K562 (cell line): Measurements from ENCODE around the gene FLAD1. TPM values are rescaled to one million over a fixed set of nuclear protein-coding genes. Genes with fewer than 3 reads are reported as not detected.

Experiments used
- CBX5 ChIP-seq: IDR thresholded peaks from 2 replicates; pipeline ENCODE4 v1.6.1; 2014; ENCODE audit warnings: low read depth, borderline replicate concordance
- GTF2E2 ChIP-seq: fragments of 200-800 bp; sonication (Bioruptor generic); IDR thresholded peaks from 2 replicates; pipeline ENCODE4 v1.6.1; 2016; ENCODE audit warnings: missing genetic modification characterization, missing compliant biosample characterization
- GTF3C2 ChIP-seq: IDR thresholded peaks from 3 replicates; pipeline ENCODE4 v1.6.1; 2011; ENCODE audit warnings: borderline replicate concordance, mild to moderate bottlenecking, moderate library complexity; ENCODE audit not compliant: insufficient read length; ENCODE audit errors: extremely low read depth
- MCM5 ChIP-seq: fragments of 450-650 bp; IDR thresholded peaks from 2 replicates; pipeline ENCODE4 v1.6.1; 2016; ENCODE audit warnings: low read depth
- MXI1 ChIP-seq: IDR thresholded peaks from 2 replicates; pipeline ENCODE4 v1.6.1; 2011; ENCODE audit warnings: low read depth, mild to moderate bottlenecking, improper control_type of control experiment, low read length
- NEUROD1 ChIP-seq: fragments of 150-350 bp; IDR thresholded peaks from 2 replicates; pipeline ENCODE4 v1.6.1; 2014; ENCODE audit warnings: borderline replicate concordance, low read length, low read depth; ENCODE audit not compliant: partially characterized antibody
- NR4A1 ChIP-seq, 2 experiments: fragments of 250-450 bp in 1 of 2; fragments of 450-650 bp in 1 of 2; sonication (Bioruptor Pico) in 1 of 2; IDR thresholded peaks; 2 replicates each; pipeline versions ENCODE4 v1.4.0 to v1.6.1; 2016 to 2020; ENCODE audit warnings: mild to moderate bottlenecking in 2 of 2, missing compliant biosample characterization in 1 of 2, missing genetic modification characterization in 1 of 2, moderate library complexity in 1 of 2
- PHTF2 ChIP-seq: fragments of 250-450 bp; sonication (Bioruptor Pico); IDR thresholded peaks from 2 replicates; pipeline ENCODE4 v1.5.0; 2021; ENCODE audit warnings: mild to moderate bottlenecking
- RBFOX2 ChIP-seq: fragments of 200-400 bp; formaldehyde crosslinking; IDR thresholded peaks from 2 replicates; pipeline ENCODE4 v1.6.1; 2017; ENCODE audit warnings: low read depth, mild to moderate bottlenecking, low read length, moderate library complexity
- ZNF407 ChIP-seq: fragments of 450-650 bp; IDR thresholded peaks from 2 replicates; pipeline ENCODE4 v1.6.1; 2016; ENCODE audit warnings: low read depth
- polyA plus RNA-seq, 8 experiments: library from polyadenylated mRNA; depleted of rRNA in 4 of 8; stranded (reverse) in 5 of 8; unstranded in 3 of 8; fragments of >200 nt; fragmentation: Nextera tagmentation in 2 of 8; fragmentation: Illumina TruSeq in 1 of 8; extraction: Ambion mirVana in 2 of 8; extraction: Trizol in 1 of 8; gene quantifications; 2 replicates each; pipeline versions ENCODE4 v1.2.1 to v1.2.3, GENCODE V29; 2011 to 2014; ENCODE audit warnings: inconsistent platforms in 1 of 8, missing spikeins in 1 of 8
- total RNA-seq, 7 experiments: library from RNA; depleted of rRNA in 6 of 7; stranded (reverse); fragments of >200 nt in 6 of 7; fragmentation: Illumina TruSeq in 2 of 7; extraction: Trizol in 2 of 7; gene quantifications; 2 replicates each; pipeline versions ENCODE4 v1.2.1 to v1.2.3, GENCODE V29; 2011 to 2021; ENCODE audit warnings: low replicate concordance in 1 of 7

FLAD1 gene
- total and polyA plus RNA-seq, 9 of the 15 experiments (the other 6 are each of a cell fraction or from before 2014, with no cell fraction given): 24.9 to 85.8 (median 67.0) TPM

- TF ChIP-seq ZNF407 (no peak), GTF3C2 (no peak), NEUROD1 (peak; percentile 72), PHTF2 (CRISPR knock-in tag) (no peak), NR4A1 (CRISPR knock-in tag; IDR thresholded peaks at IDR 0.05) (no peak), NR4A1 (tag; IDR thresholded peaks at IDR 0.05) (no peak; the same call in 1 of the 2 replicates), CBX5 (peak; percentile 74; the same call in 1 of the 2 replicates), MCM5 (no peak), MXI1 (no peak), GTF2E2 (tag) (no peak), RBFOX2 (peak; percentile 95)
- TF ChIP-seq, all 486 proteins: peak for 191
Measured at GRCh38 chr1:154936555-154937084, 46.5 kb upstream of the FLAD1 start, which contains the start of gene PMVK (continued).
